H9 (cell line): Measurements from ENCODE around the gene TBC1D1. TPM values are rescaled to one million over a fixed set of nuclear protein-coding genes. Genes with fewer than 3 reads are reported as not detected.

Experiments used
- DNase-seq: peaks from one replicate; pipeline ENCODE4 v3.0.0-alpha.2; 2017
- H2AFZ ChIP-seq: one replicate; pipeline ENCODE4 v1.6.1; 2013; ENCODE audit warnings: mild to moderate bottlenecking, low read length, control low read depth, moderate library complexity
- H2AK5ac ChIP-seq: 2 replicates; pipeline ENCODE4 v1.6.1; 2013; ENCODE audit warnings: low read length, control low read depth, mixed read lengths; ENCODE audit not compliant: insufficient read length
- H2BK120ac ChIP-seq: one replicate; pipeline ENCODE4 v1.6.1; 2013; ENCODE audit warnings: low read depth, mild to moderate bottlenecking, low read length, control low read depth, inconsistent platforms; ENCODE audit not compliant: poor library complexity, severe bottlenecking
- H2BK12ac ChIP-seq: 2 replicates; pipeline ENCODE4 v1.6.1; 2013; ENCODE audit warnings: low read length, control low read depth, mixed read lengths, low read depth; ENCODE audit not compliant: insufficient read length
- H2BK15ac ChIP-seq: 2 replicates; pipeline ENCODE4 v1.6.1; 2013; ENCODE audit warnings: low read depth, low read length, control low read depth
- H2BK20ac ChIP-seq: one replicate; pipeline ENCODE4 v1.6.1; 2013; ENCODE audit warnings: low read depth, mild to moderate bottlenecking, low read length, control low read depth, inconsistent platforms; ENCODE audit not compliant: poor library complexity, severe bottlenecking
- H2BK5ac ChIP-seq: 2 replicates; pipeline ENCODE4 v1.6.1; 2013; ENCODE audit warnings: low read length, control low read depth, mixed read lengths; ENCODE audit not compliant: insufficient read length
- H3K14ac ChIP-seq: 2 replicates; pipeline ENCODE4 v1.6.1; 2013; ENCODE audit warnings: low read length, control low read depth; ENCODE audit not compliant: insufficient read depth
- H3K18ac ChIP-seq: 2 replicates; pipeline ENCODE4 v1.6.1; 2013; ENCODE audit warnings: low read depth, mild to moderate bottlenecking, mixed read lengths, low read length, control low read depth; ENCODE audit not compliant: insufficient read length
- H3K23ac ChIP-seq: 2 replicates; pipeline ENCODE4 v1.6.1; 2013; ENCODE audit warnings: low read length, control low read depth, mixed read lengths, low read depth; ENCODE audit not compliant: insufficient read length
- H3K23me2 ChIP-seq: 2 replicates; pipeline ENCODE4 v1.6.1; 2013; ENCODE audit warnings: low read depth, mild to moderate bottlenecking, mixed read lengths, low read length, control low read depth; ENCODE audit not compliant: insufficient read length, poor library complexity, severe bottlenecking
- H3K27ac ChIP-seq: 2 replicates; pipeline ENCODE4 v1.5.1; 2013; ENCODE audit warnings: low read length, control low read depth, mixed read lengths, low read depth; ENCODE audit not compliant: insufficient read length
- H3K27me3 ChIP-seq: 2 replicates; pipeline ENCODE4 v1.6.1; 2013; ENCODE audit warnings: low read length, control low read depth, inconsistent platforms; ENCODE audit not compliant: insufficient read depth
- H3K4ac ChIP-seq: 2 replicates; pipeline ENCODE4 v1.6.1; 2013; ENCODE audit warnings: low read depth, mild to moderate bottlenecking, control low read depth, inconsistent platforms, low read length, moderate library complexity
- H3K4me1 ChIP-seq: 2 replicates; pipeline ENCODE4 v1.6.1; 2013; ENCODE audit warnings: low read length, control low read depth, inconsistent platforms; ENCODE audit not compliant: insufficient read depth
- H3K4me2 ChIP-seq: 2 replicates; pipeline ENCODE4 v1.6.1; 2013; ENCODE audit warnings: low read length, control low read depth, mixed read lengths; ENCODE audit not compliant: insufficient read length, insufficient read depth
- H3K56ac ChIP-seq: 2 replicates; pipeline ENCODE4 v1.6.1; 2013; ENCODE audit warnings: low read depth, mild to moderate bottlenecking, mixed read lengths, low read length, control low read depth; ENCODE audit not compliant: insufficient read length
- H3K79me1 ChIP-seq: 2 replicates; pipeline ENCODE4 v1.6.1; 2013; ENCODE audit warnings: low read depth, mild to moderate bottlenecking, moderate library complexity, low read length, control low read depth, inconsistent platforms; ENCODE audit not compliant: insufficient read depth, poor library complexity, severe bottlenecking
- H3K79me2 ChIP-seq: 2 replicates; pipeline ENCODE4 v1.6.1; 2013; ENCODE audit warnings: low read length, control low read depth, inconsistent platforms; ENCODE audit not compliant: insufficient read depth
- H3K9ac ChIP-seq: 2 replicates; pipeline ENCODE4 v1.6.1; 2013; ENCODE audit warnings: low read length, control low read depth, mixed read lengths; ENCODE audit not compliant: insufficient read length; ENCODE audit errors: extremely low read depth
- H3K9me3 ChIP-seq: one replicate; pipeline ENCODE4 v1.6.1; 2013; ENCODE audit warnings: low read depth, low read length, inconsistent platforms; ENCODE audit not compliant: control insufficient read depth
- H3T11ph ChIP-seq: one replicate; pipeline ENCODE4 v1.6.1; 2013; ENCODE audit warnings: mild to moderate bottlenecking, low read length, control low read depth, inconsistent platforms
- H4K20me1 ChIP-seq: one replicate; pipeline ENCODE4 v1.6.1; 2013; ENCODE audit not compliant: control insufficient read depth, insufficient read length, insufficient read depth
- H4K5ac ChIP-seq: 2 replicates; pipeline ENCODE4 v1.6.1; 2013; ENCODE audit warnings: low read depth, mild to moderate bottlenecking, mixed read lengths, low read length, control low read depth; ENCODE audit not compliant: insufficient read length
- H4K8ac ChIP-seq: replicated peaks from 2 replicates; pipeline ENCODE4 v1.6.1; 2013; ENCODE audit warnings: low read length, control low read depth, mixed read lengths, low read depth; ENCODE audit not compliant: insufficient read length
- H4K91ac ChIP-seq: 2 replicates; pipeline ENCODE4 v1.6.1; 2013; ENCODE audit warnings: low read depth, mild to moderate bottlenecking, moderate library complexity, mixed read lengths, low read length, control low read depth; ENCODE audit not compliant: insufficient read length
- H3K27ac Mint-ChIP-seq, 3 experiments: 2 replicates in 2 of 3; 3 replicates in 1 of 3; pipeline ENCODE4 v1.8.0; 2020 to 2021; ENCODE audit warnings: mixed read lengths in 3 of 3, mild to moderate bottlenecking in 1 of 3, moderate library complexity in 1 of 3
- H3K27me3 Mint-ChIP-seq: 2 replicates; pipeline ENCODE4 v1.8.0; 2021; ENCODE audit warnings: low read depth, mild to moderate bottlenecking, moderate library complexity, mixed read lengths
- H3K36me3 Mint-ChIP-seq, 3 experiments: 2 replicates in 2 of 3; 3 replicates in 1 of 3; pipeline ENCODE4 v1.8.0; 2020 to 2021; ENCODE audit warnings: low read depth in 3 of 3, mixed read lengths in 3 of 3; ENCODE audit not compliant: insufficient read depth in 1 of 3
- H3K4me1 Mint-ChIP-seq, 2 experiments: 2 replicates each; pipeline ENCODE4 v1.8.0; 2020; ENCODE audit warnings: mixed read lengths in 2 of 2
- H3K4me3 Mint-ChIP-seq, 2 experiments: 2 replicates in 1 of 2; 3 replicates in 1 of 2; pipeline ENCODE4 v1.8.0; 2020 to 2021; ENCODE audit warnings: mild to moderate bottlenecking in 2 of 2, mixed read lengths in 2 of 2, moderate library complexity in 1 of 2
- H3K9me3 Mint-ChIP-seq, 2 experiments: 2 replicates in 1 of 2; 3 replicates in 1 of 2; pipeline ENCODE4 v1.8.0; 2020; ENCODE audit warnings: mild to moderate bottlenecking in 2 of 2, mixed read lengths in 2 of 2, moderate library complexity in 1 of 2
- WGBS: extraction: QIAGEN DNeasy Blood & Tissue Kit; methylation state at CpG from one replicate; pipeline ENCODE4 v1.1.7; 2013; ENCODE audit warnings: missing lambda C conversion rate, low lambda C conversion rate, mixed read lengths; ENCODE audit not compliant: insufficient read length; ENCODE audit errors: extremely low coverage; 5-methylcytosine and 5-hydroxymethylcytosine counted together
- total RNA-seq: library from RNA; stranded (reverse); gene quantifications from 2 replicates; pipeline ENCODE4 v1.2.1, GENCODE V29; 2021
- TF ChIP-seq, protein P1 (sequence below): fragments of 200-600 bp; sonication (generic); conservative IDR thresholded peaks from 3 replicates; pipeline ENCODE4 v1.8.0; 2021; ENCODE audit warnings: antibody characterized with exemption, mild to moderate bottlenecking

TBC1D1 gene
- total RNA-seq, 1 experiment from 2014 or later = 109 TPM

DNA sequence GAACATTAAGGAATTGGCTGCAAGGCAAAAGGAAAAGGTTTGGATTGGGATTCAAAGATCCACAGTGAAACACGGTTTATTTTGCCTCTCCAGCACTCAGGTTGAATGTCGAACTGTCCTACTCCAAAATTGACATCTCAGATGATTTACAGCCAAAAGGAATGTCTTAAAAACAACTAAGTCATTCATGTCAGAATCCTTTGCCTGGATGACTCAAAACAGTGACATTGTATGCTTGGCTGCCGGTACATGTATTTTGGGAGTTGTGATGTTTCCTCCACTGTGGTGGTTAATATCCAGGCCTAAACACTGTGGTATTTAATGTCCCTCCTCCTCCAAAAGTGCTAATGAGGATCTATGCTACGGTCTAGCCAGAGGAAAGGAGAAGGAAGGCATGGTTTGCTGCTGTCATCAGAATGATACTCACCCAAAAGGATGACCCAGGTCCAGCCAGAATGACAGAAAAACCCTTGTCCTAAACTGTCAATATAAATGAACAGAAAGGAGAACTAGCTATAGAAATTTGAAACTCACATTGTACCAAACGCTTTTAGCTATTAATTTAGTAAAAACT lies 43.5 kb upstream of the TBC1D1 start:
- Histone ChIP-seq H3K23ac (no peak overlapping the region), H2BK15ac (no peak overlapping the region), H4K8ac (no peak overlapping the region), H3K4me1 (no peaks in the 10 kb centered on the region), H3K18ac (no peak overlapping the region), H3K27me3 (no peaks in the 10 kb centered on the region), H4K5ac (no peak overlapping the region), H4K91ac (no peak overlapping the region), H2BK120ac (no peak overlapping the region), H3K14ac (no peak overlapping the region), H3K4me2 (no peak overlapping the region), H3K4ac (no peak overlapping the region), H3K79me1 (no peaks in the 10 kb centered on the region), H3K9ac (no peak overlapping the region), H3K27ac (no peak overlapping the region), H2BK5ac (no peak overlapping the region), H3K79me2 (no peaks in the 10 kb centered on the region), H3K56ac (no peak overlapping the region), H3K23me2 (no peaks in the 10 kb centered on the region), H3T11ph (no peak overlapping the region), H3K9me3 (no peaks in the 10 kb centered on the region), H4K20me1 (no peaks in the 10 kb centered on the region), H2BK12ac (no peak overlapping the region), H2AFZ (no peak overlapping the region), H2BK20ac (no peak overlapping the region), H2AK5ac (no peak overlapping the region)
- Mint-ChIP-seq H3K4me3 (no peak overlapping the region), H3K4me1 (peaks cover 0 to 2% of the 10 kb centered on the region in 2 experiments; a peak in 2 of 4 replicates), H3K27me3 (no peaks in the 10 kb centered on the region), H3K36me3 (peaks cover 4 to 29% (median 28%) of the 10 kb centered on the region in 3 experiments; a peak in 6 of 7 replicates), H3K27ac (0 out of 7 replicates have a peak overlapping the region, but pooled peaks of 1 of the 3 experiments have one; percentile 89), H3K9me3 (no peaks in the 10 kb centered on the region)
- no CpG with 5 or more reads among the region's 5 CpGs for WGBS
- DNase-seq = no peak
- TF ChIP-seq, protein P1, sequence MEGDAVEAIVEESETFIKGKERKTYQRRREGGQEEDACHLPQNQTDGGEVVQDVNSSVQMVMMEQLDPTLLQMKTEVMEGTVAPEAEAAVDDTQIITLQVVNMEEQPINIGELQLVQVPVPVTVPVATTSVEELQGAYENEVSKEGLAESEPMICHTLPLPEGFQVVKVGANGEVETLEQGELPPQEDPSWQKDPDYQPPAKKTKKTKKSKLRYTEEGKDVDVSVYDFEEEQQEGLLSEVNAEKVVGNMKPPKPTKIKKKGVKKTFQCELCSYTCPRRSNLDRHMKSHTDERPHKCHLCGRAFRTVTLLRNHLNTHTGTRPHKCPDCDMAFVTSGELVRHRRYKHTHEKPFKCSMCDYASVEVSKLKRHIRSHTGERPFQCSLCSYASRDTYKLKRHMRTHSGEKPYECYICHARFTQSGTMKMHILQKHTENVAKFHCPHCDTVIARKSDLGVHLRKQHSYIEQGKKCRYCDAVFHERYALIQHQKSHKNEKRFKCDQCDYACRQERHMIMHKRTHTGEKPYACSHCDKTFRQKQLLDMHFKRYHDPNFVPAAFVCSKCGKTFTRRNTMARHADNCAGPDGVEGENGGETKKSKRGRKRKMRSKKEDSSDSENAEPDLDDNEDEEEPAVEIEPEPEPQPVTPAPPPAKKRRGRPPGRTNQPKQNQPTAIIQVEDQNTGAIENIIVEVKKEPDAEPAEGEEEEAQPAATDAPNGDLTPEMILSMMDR = no peak
